Psoas muscle (tissue), 8 donors: ENCODE measurements around the gene USP46. TPM values are rescaled to one million over a fixed set of nuclear protein-coding genes. Genes with fewer than 3 reads are reported as not detected.

Source experiments
- ATAC-seq, 4 donors: fragments of 200-7000 bp; cut with Tn5 transposase; one replicate each; pipeline ENCODE4 v1.9.1; 2020; ENCODE audit warnings: moderate library complexity in 3 of 4, mild to moderate bottlenecking in 2 of 4
- DNase-seq, 2 donors: peaks; one replicate each; pipeline ENCODE4 v3.0.0-alpha.2; 2020
- H3K27ac ChIP-seq: fragments of 200-600 bp; one replicate; pipeline ENCODE4 v1.8.0; 2022
- H3K27me3 ChIP-seq, 3 donors: fragments of 200-600 bp in 1 of 3; one replicate each; pipeline versions ENCODE4 v1.6.1 to v1.8.0; 2013 to 2022; ENCODE audit warnings: low read length in 2 of 3, mild to moderate bottlenecking in 2 of 3, moderate library complexity in 1 of 3; ENCODE audit not compliant: insufficient read depth in 3 of 3
- H3K36me3 ChIP-seq, 2 donors: fragments of 200-600 bp in 1 of 2; one replicate each; pipeline versions ENCODE4 v1.6.1 to v1.8.0; 2013 to 2022; ENCODE audit warnings: low read depth in 1 of 2, mild to moderate bottlenecking in 1 of 2, moderate library complexity in 1 of 2; ENCODE audit not compliant: insufficient read depth in 1 of 2
- H3K4me1 ChIP-seq: fragments of 200-600 bp; one replicate; pipeline ENCODE4 v1.8.0; 2022
- H3K4me3 ChIP-seq: fragments of 200-600 bp; one replicate; pipeline ENCODE4 v1.8.0; 2022; ENCODE audit warnings: mild to moderate bottlenecking
- H3K9me3 ChIP-seq: fragments of 200-600 bp; one replicate; pipeline ENCODE4 v1.8.0; 2022
- CTCF ChIP-seq: fragments of 200-600 bp; IDR thresholded peaks from one replicate; pipeline ENCODE4 v1.8.0; 2022; ENCODE audit warnings: antibody characterized with exemption
- WGBS, 3 donors: extraction: QIAGEN DNeasy Blood & Tissue Kit; methylation state at CpG; one replicate each; pipeline versions ENCODE4 v1.1.6 to v1.1.7; 2013; 5-methylcytosine and 5-hydroxymethylcytosine counted together
- intact Hi-C, 2 donors: fragments of 100-400 bp; cut with DNase I; formaldehyde crosslinking; loops; one replicate each; pipeline versions ENCODE4 v1.11.0 to v1.14.2; 2022
- polyA plus RNA-seq, 3 donors: library from polyadenylated mRNA; stranded (reverse); fragments of 200-250 nt; gene quantifications; one replicate each; pipeline ENCODE4 v1.2.3, GENCODE V29; 2013
- total RNA-seq, 4 donors: library from RNA; stranded (reverse); fragmentation: NEBNext Ultra II Directional in 2 of 4; extraction: Animal tissue kit (Norgen Biotek cat#: 25700) in 2 of 4; gene quantifications; one replicate each; pipeline versions ENCODE4 v1.2.1 to v1.2.4, GENCODE V29; 2021 to 2023
- donor health status: healthy with polysubstance abuse.
- donor health status: DM: no; HTN: no; CAD: no; lungs with moderate emphysema.
- donor health status: Bipolar disorder and iron deficiency.
- donor health status: healthy.
- donor health status: DM: yes; HTN: yes; CAD: no.
- donor health status: DM: no; HTN: no; CAD: no.
- donor health status: DM: no; HTN: no; CAD: no.
- donor health status: DM: yes; HTN: yes; CAD: no.

The USP46 gene
- total and polyA plus RNA-seq, 7 donors: 3.0 to 28.2 (median 13.0) TPM

DNA sequence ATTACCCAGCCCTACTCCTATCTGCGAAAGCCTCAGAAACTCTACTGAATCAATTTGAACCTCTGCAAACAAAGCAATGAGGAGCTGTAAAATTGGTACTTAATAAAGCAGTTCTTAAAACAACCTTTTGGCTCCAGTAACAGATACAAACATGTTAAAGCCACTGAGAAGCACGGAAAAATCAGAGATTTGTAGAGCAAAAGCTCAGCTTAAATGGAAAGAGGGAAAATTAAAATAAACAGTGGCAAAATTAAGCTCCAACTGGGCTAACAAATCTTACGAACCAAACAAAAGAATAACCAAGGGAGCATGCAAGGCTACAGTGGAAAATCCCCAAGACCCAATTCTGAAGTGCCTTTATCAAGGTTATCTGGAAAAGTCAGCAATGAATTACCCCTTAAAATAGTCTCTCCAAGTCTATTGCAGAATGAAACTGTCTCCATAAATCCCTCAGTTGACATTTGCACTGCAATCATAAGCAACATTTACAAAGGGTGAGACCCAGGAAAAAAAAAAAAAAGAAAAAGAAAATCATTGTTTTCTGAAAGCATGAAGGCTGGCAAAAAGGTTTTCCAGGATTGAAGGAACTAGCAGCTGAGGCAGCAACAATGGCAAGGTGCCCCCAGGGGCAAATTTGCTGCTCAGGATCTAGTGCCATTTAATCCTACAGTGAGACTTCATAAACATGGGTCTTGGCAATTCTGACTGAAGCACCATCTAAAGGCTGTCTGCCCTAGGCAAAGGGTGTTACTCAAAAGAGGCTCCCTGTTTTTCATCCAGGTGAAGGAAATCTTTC lies 40.1 kb downstream of the USP46 start:
- Histone ChIP-seq H3K36me3 (no peaks in the 10 kb centered on the region), H3K9me3 (no peaks in the 10 kb centered on the region), H3K27ac (no peak overlapping the region), H3K4me3 (no peak overlapping the region), H3K4me1 (peaks cover 11% of the 10 kb centered on the region), H3K27me3 (no peaks in the 10 kb centered on the region)
- no peak for TF ChIP-seq CTCF
- WGBS, 3 donors: 82 to 94% (median 85%) methylated on average over 3 of the region's 3 CpGs
- ATAC-seq (peak in 2 of 4 donors; percentile 17 to 28), DNase-seq (no peak)
- intact Hi-C loops: no loop called here

DNA sequence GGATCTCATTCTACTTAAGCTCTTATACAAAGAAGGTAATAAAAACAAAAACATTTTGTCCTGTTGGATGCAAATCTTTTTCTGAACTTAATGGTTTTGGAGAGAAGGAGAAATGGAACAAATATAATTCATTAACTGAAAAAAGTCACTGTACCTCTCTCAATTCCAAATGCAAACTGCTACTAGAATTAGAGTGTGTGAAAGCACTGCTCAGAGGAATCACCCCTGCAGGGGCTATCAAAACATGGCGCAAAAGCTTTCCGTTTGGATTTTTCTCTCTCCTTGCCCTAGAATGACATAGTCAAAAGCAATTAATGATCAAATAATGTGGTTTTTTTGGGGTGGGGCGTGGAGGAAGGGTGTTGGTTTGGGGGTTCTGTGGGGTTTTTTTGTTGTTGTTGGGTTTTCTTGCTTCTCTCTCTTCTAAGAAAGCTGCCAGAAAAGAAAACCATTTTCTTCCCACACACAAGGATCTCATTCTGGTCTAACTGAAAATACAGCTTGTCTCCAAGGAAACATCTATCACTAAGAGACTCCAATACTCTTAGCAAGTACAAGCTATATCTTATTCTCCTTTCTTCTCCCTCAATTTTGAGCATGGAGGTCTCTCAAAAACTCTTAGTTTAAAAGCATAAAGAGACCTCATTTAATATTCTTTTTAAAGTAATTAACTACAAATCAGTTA lies 41.6 kb downstream of the USP46 start:
- Histone ChIP-seq H3K27ac (no peak overlapping the region), H3K27me3 (no peaks in the 10 kb centered on the region), H3K4me3 (no peak overlapping the region), H3K4me1 (peaks cover 11% of the 10 kb centered on the region), H3K9me3 (no peaks in the 10 kb centered on the region), H3K36me3 (no peaks in the 10 kb centered on the region)
- no peak for TF ChIP-seq CTCF
- DNase-seq: no peak
- intact Hi-C loops: no loop called here
- no peak for ATAC-seq
- 81 to 93% (median 88%) methylated on average over 3 of the region's 3 CpGs for WGBS, 3 donors

DNA sequence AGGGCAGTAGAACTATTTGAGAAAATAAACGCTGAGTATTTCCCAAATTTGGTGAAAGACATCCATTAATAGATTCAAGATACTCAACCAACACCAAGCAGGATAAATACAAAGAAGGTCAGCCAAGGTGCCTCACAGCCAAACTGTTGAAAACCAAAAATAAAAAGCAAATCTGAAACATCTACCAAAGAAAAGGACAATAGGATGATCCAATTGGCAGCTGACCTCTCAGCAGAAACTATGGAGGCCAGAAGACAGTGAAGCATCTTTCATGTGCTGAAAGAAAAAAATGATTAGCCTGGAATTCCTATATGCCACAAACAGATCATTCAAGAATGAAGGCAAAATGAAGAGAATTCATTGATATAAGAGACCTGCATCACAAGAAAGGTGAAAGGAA lies 44.9 kb downstream of the USP46 start:
- DNase-seq: no peak
- intact Hi-C loops: no loop called here
- Histone ChIP-seq H3K4me1 (peaks cover 2% of the 10 kb centered on the region), H3K36me3 (peaks cover 0 to 5% of the 10 kb centered on the region in 2 donors), H3K4me3 (no peak overlapping the region), H3K27me3 (no peaks in the 10 kb centered on the region), H3K27ac (no peak overlapping the region), H3K9me3 (no peaks in the 10 kb centered on the region)
- WGBS, 3 donors: 97 to 100% (median 97%) methylated on average over 1 of the region's 1 CpG
- no peak for ATAC-seq
- TF ChIP-seq CTCF: no peak

DNA sequence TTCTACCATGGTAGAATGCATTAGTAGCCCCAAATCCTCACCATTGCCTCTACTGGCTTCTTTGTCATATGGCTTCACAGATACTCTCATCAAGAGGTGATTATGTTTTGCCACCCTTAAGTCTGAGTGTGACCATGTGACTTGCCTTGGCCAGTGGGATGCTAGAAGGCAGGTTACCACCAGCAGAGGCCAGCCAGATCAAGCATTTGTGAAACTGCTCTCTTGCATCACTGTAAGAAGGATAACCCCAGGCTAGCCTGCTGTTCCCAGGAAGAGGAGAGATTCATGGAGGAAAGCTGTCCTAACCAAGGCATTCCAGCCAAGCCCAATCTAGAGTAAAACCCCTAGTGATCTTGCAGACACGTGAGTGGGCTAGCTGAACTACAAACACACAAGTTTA lies 46.8 kb downstream of the USP46 start:
- ATAC-seq (peak in 1 of 4 donors; percentile 46), DNase-seq (no peak)
- TF ChIP-seq CTCF: no peak
- WGBS, 3 donors: 94 to 100% (median 94%) methylated on average over 1 of the region's 1 CpG
- Histone ChIP-seq H3K9me3 (no peaks in the 10 kb centered on the region), H3K4me1 (no peaks in the 10 kb centered on the region), H3K27me3 (no peaks in the 10 kb centered on the region), H3K36me3 (peaks cover 0 to 5% of the 10 kb centered on the region in 2 donors), H3K27ac (no peak overlapping the region), H3K4me3 (no peak overlapping the region)
- intact Hi-C loops: no loop called here
